ENCODE measurements around the gene PSME4.
"Not testable (repeated sequence)": the region's sequence is repeated elsewhere in the genome, so short reads cannot be mapped to it uniquely, and the experiment has no call there.

The PSME4 gene

DNA sequence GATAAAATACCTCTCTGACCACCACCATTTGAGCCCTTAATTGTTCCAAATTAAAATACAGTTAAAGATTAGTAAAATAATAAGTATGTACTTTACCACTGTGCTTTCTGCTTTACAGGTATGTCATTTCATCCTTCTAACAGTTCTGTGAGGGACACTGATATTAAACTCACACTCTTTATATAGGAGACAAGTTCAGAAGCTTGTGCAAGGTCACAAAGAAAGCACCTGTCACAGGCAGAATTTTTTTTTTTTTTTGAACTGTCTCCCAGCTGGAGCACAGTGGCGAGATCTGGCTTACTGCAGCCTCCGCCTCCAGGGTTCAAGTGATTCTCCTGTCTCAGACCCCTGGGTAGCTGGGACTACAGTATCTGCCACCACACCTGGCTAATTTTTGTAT lies 89.4 kb downstream of the PSME4 start:
- DNase-seq = no peak

- DNase-seq = no peak
These were observed 90.0 kb downstream of the PSME4 start for GRCh38 chr2:53880756-53881155.

DNA sequence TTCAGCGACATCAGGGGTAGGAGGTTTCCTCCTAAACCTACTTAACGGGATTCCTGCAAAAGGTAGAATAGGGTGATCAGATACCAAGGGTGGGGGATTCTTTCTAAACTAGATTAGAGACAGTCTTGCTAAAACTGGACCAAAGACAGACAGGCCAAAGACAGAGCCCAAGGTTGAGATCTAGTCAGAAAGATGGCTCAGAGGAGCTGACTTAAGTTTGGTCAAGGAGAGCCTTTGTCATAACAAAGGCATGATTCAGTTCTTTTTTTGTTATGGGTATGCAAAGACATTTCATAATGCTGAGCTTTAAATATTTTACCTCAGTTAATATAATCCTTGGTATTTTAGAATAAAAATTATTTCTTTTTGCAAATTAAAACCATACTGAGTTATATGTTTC lies 93.2 kb downstream of the PSME4 start:
- DNase-seq = no peak

DNA sequence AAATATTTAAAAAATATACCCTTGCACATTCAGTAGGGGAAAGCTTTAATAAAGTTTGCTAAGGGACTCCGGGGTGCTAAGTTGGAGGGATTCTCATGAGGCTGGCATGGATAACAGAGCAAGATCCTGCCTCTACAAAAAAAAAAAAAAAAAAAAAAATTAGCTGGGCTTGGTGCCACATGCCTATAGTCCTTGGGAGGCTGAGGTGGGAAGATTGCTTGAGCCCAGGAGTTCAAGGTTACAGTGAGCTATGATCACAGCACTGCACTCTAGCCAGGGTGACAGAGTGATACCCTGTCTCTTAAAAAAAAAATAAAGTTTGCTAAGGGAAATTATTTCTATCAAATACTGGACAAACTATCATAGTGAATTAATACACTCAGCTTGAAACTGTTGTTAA lies 93.7 kb downstream of the PSME4 start:
- no peak for DNase-seq

GRCh38 chr2:53874401-53874950 lies 96.3 kb downstream of the PSME4 start:
- no peak for DNase-seq

GRCh38 chr2:53867773-53868172 lies 103.0 kb downstream of the PSME4 start:
- no peak for DNase-seq

- no peak for DNase-seq
These were observed 103.6 kb downstream of the PSME4 start for GRCh38 chr2:53867169-53867568.

DNA sequence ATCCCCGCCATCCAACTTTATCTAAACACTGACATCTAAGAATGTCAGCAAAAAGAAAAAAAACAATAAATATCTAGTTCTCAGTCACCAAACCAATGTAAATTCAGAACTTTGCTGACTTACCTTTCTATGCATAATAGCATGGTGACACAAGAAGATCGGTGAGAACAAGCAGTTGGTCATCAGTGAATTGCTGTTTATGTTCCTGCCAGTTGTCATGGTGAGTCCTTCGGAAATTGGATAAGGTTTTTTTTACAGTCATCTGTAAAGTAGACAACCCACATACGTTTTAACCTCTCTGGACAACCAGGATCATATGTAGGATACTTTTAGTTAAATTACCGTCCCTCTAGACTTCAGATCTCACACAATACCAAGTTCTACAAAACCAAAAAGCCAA lies 104.8 kb downstream of the PSME4 start:
- no peak for DNase-seq

DNA sequence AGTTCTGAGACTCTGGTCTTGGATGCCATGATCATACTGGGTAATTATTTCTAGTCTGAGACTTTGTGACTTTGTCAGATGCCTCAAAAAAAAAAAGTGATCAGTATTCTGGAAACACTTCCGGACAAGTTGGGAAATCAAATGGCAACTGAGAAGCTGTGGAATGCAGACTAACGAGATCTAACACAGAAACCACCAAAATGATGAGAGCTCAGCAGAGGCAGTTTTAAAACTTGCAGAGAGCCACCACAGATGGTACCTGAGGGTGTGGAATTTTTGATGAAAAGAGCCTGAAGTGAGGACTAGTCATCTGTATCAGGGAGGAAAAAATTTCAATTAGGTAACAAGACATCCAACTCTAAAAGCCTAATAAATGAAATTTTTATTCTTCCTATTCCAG lies 105.5 kb downstream of the PSME4 start:
- DNase-seq = no peak

DNA sequence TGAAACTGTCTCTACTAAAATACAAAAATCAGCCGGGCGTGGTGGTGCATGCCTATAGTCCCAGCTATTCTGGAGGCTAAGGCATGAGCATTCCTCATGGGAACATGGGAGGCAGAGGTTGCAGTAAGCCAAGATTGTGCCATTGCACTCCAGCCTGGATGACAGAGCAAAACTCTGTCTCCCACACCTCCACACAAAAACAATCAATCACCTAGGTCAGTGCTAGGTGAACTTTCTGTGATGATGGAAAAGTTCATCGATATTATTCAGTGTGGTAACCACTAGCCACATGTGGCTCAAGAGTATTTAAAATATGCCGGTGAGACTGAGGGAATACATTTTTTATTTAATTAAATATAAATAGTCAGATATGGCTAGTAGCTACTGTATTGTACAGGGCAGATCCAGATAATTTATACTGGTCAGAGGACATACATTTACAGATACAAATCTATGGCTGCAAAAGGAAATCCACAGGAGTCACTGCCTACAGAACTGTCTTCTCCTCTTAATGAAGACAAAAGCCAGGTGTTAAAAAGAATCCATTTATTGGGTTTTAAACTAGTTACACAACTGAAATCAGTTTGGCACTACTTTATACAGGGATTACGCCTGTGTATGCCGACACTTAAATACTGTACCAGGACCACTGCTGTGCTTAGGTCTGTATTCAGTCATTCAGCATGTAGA lies 107.1 kb downstream of the PSME4 start:
- DNase-seq = no peak

- no peak for DNase-seq
These were observed 109.0 kb downstream of the PSME4 start for GRCh38 chr2:53861824-53862223.

- no peak for DNase-seq
These were observed 111.3 kb downstream of the PSME4 start, which contains the start of gene GPR75 for GRCh38 chr2:53859206-53860181. GPR75 (minus strand) TSS chr2:53859967; CDS start chr2:53854756, 5,211 bp downstream.

- DNase-seq = no peak
These were observed 114.5 kb downstream of the PSME4 start for GRCh38 chr2:53856272-53856671.

DNA sequence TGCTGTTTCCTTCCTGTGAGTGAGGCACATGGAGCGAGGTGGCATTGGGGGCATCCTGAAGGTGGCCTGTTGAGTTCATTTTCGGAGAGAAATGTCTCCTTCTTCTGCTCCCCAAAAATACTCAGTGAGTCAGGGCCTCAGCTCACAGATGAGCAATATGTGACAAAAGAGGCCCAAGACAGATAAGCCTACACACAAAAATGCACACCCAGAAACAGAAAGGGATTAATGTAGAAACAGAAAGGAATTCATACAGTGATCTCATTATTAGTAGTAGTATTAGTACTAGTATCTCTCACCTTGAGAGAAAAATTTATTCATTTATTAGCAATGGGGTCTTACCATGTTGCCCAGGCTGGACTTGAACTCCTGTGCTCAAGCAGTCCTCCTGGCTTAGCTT lies 116.1 kb downstream of the PSME4 start:
- no peak for DNase-seq

- DNase-seq = no peak
These were observed 118.3 kb downstream of the PSME4 start for GRCh38 chr2:53852532-53852931.

DNA sequence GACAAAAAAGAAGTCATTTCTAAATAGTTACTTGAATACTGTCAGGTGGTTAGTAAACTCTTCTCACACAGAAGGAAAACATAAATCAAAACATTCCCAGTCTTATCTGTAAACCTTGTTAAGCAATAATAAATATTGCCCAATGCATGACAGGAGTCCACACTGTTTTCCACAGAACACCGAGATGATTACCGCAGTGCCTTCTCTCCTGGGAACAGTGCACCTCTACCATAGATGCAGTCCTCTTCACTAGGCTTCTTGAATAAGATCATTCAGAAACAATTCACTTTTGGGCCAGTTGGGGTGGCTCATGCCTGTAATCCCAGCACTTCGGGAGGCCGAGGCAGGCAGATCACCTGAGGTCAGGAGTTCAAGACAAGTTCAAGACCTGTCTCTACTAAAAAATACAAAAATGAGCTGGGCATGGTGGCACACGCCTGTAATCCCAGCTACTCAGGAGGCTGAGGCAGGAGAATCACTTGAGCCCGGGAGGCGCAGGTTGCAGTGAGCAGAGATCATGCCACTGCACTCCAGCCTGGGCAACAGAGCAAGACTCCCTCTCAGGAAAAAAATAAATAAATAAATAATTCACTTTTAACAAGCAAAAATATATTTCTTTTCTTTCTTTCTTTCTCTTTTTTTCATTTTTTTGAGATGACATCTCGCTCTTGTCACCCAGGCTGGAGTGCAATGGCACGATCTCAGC lies 119.6 kb downstream of the PSME4 start:
- DNase-seq = not testable (repeated sequence)

DNA sequence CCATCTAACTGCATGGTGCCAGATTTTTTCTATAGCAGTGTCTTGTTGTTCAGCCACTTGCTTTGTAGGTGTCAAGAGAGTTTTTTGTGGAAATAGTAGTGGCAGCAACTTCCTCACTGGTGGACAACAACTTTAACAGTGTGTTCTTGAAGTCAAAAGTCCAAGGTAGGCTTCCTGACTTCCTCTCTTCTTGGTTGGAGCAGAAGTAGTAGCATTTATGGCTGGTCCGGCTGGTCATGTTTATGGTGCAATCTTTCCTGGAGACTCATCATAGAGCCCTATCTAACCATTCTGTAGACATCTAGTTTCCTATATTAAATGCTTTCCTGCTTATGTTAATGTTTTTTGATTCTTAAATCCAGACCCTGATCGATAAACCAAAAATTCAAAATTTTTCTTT lies 122.7 kb downstream of the PSME4 start:
- no peak for DNase-seq

GRCh38 chr2:53843595-53843994 lies 127.2 kb downstream of the PSME4 start:
- no peak for DNase-seq

DNA sequence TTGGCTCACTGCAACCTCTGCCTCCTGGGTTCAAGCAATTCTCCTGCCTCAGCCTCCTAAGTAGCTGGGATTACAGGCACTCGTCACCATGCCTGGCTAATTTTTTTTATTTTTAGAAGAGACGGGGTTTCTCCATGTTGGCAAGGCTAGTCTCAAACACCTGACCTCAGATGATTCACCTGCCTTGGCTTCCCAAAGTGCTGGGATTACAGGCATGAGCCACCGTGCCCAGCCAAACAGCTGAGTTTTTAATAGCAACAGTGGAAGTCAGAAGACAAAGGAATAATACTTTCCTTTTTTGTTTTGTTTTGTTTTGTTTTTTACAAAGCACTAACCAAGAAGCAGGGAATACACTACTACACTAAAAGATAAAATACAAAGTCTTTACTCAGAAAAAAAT lies 127.9 kb downstream of the PSME4 start:
- no peak for DNase-seq

- DNase-seq = not testable (repeated sequence)
These were observed 129.1 kb downstream of the PSME4 start for GRCh38 chr2:53841651-53842050.

DNA sequence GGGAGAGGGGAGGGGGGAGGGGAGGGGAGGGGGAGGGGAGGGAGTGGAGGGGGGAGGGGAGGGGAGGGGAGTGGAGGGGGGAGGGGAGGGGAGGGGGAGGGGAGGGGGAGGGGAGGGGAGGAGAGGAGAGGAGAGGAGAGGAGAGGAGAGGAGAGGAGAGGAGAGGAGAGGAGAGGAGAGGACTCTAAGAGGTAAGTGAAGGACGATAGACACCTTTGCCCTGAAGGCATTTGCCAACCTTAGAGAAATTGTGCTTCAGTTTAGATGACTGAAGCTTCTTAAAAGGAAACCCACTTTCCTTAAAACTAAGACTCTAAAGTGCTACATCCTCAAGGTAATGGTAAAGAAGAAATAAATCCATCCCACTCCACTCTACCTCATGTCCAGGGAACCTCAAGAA lies 130.2 kb downstream of the PSME4 start:
- no peak for DNase-seq

GRCh38 chr2:53829980-53830290 lies 140.9 kb downstream of the PSME4 start:
- not testable (repeated sequence) for DNase-seq

- DNase-seq = no peak
These were observed 141.4 kb downstream of the PSME4 start for GRCh38 chr2:53829273-53829979.
